Esophagus squamous epithelium (tissue), 4 donors: Measurements from ENCODE around the gene MRPL24.

ENCODE experiments used
- POLR2A ChIP-seq, 4 donors: fragments of 450-650 bp; IDR thresholded peaks; one replicate each; pipeline ENCODE4 v1.6.1; 2017; ENCODE audit warnings: antibody characterized with exemption in 4 of 4, mild to moderate bottlenecking in 4 of 4, moderate library complexity in 3 of 4
- TF ChIP-seq, protein P1 (sequence below), 6 experiments: fragments of 450-650 bp in 4 of 6; fragments of 200-600 bp in 2 of 6; sonication (generic) in 2 of 6; IDR thresholded peaks; one replicate each; pipeline ENCODE4 v1.5.1; 2016 to 2019; ENCODE audit warnings: antibody characterized with exemption in 6 of 6, mild to moderate bottlenecking in 4 of 6, moderate library complexity in 4 of 6

DNA sequence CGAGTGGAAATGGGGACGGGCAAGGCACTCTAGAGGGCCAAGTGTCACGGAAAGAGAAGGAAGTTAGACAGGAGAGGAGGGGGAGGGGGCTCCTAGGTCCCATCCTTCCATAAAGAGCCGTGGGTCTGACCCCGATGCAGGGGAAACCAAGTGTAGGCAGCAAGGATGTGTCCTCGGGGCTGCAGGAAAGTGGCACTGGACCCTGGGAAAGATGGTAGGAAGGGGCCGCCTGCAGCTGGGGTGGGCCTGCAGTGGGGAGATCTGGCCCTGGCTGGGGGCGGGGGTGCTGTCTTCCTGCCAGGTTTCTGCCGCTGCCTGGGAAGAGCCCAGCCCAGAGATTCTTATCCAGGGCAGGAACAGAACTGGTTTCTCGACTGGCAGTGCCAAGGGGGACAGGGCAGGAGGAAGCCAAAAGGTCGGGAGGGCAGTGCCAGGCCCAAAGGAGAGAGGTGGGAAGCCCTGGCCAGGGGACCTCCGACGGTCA lies 48.4 kb downstream of the MRPL24 start:
- TF ChIP-seq POLR2A (IDR thresholded peaks at IDR 0.05): no peak
- TF ChIP-seq, protein P1, sequence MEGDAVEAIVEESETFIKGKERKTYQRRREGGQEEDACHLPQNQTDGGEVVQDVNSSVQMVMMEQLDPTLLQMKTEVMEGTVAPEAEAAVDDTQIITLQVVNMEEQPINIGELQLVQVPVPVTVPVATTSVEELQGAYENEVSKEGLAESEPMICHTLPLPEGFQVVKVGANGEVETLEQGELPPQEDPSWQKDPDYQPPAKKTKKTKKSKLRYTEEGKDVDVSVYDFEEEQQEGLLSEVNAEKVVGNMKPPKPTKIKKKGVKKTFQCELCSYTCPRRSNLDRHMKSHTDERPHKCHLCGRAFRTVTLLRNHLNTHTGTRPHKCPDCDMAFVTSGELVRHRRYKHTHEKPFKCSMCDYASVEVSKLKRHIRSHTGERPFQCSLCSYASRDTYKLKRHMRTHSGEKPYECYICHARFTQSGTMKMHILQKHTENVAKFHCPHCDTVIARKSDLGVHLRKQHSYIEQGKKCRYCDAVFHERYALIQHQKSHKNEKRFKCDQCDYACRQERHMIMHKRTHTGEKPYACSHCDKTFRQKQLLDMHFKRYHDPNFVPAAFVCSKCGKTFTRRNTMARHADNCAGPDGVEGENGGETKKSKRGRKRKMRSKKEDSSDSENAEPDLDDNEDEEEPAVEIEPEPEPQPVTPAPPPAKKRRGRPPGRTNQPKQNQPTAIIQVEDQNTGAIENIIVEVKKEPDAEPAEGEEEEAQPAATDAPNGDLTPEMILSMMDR (IDR thresholded peaks at IDR 0.05): no peak
